GM12878 (cell line): ENCODE results near the gene ASPG. TPM values are rescaled to one million over a fixed set of nuclear protein-coding genes. Genes with fewer than 3 reads are reported as not detected.

ENCODE experiments used
- ATAC-seq: fragments of 200-7000 bp; cut with Tn5 transposase; 3 replicates; pipeline ENCODE4 v1.9.1; 2020; ENCODE audit warnings: mild to moderate bottlenecking, moderate library complexity
- BruUV-seq: library from RNA; stranded (reverse); fragments of 400-500 nt; replicated peaks from 2 replicates; lab custom pipeline; 2021; lab: Mats Ljungman, UMichigan
- CTCF ChIA-PET: fragments of 300-600 bp; sonication (Branson Sonifier 250); formaldehyde crosslinking; extraction: SDS; loops from one replicate; lab custom pipeline; 2021; ENCODE audit warnings: inconsistent platforms; lab: Yijun Ruan, JAX
- POLR2A ChIA-PET: fragments of 350-600 bp; formaldehyde crosslinking; extraction: SDS; loops from one replicate; lab custom pipeline; 2021; ENCODE audit warnings: inconsistent platforms; lab: Charles Lee
- RAD21 ChIA-PET: fragments of 300-600 bp; sonication (Branson Sonifier 250); formaldehyde crosslinking; loops from one replicate; lab custom pipeline; 2023; ENCODE audit warnings: antibody characterized with exemption; ENCODE audit not compliant: unreplicated experiment; lab: Charles Lee
- SMC1A ChIA-PET: fragments of 300-600 bp; sonication (Branson Sonifier 250); formaldehyde crosslinking; loops from one replicate; lab custom pipeline; 2023; ENCODE audit not compliant: unreplicated experiment, uncharacterized antibody; lab: Charles Lee
- DNase-seq: peaks from one replicate; pipeline ENCODE4 v3.0.0-alpha.2; 2011; ENCODE audit warnings: low read depth, low spot score
- FAIRE-seq: peaks from 3 replicates; lab custom pipeline; 2011; peaks lifted over from hg19 to GRCh38; lab: Jason Lieb, UNC
- H2AFZ ChIP-seq: 2 replicates; pipeline ENCODE4 v1.6.0; 2011; ENCODE audit warnings: low read depth, low read length, control low read depth; ENCODE audit not compliant: control insufficient read depth
- H3K27ac ChIP-seq: 2 replicates; pipeline ENCODE4 v1.5.1; 2011; ENCODE audit warnings: control low read depth; ENCODE audit not compliant: control insufficient read depth, insufficient read depth
- H3K27me3 ChIP-seq, 2 experiments: replicated peaks in 1 of 2; 2 replicates each; pipeline versions ENCODE4 v1.6.0 to v1.6.1; 2011; ENCODE audit warnings: low read length in 1 of 2; ENCODE audit not compliant: control insufficient read depth in 2 of 2, insufficient read depth in 2 of 2
- H3K36me3 ChIP-seq, 2 experiments: 2 replicates each; pipeline ENCODE4 v1.5.1; 2011; ENCODE audit warnings: low read length in 1 of 2; ENCODE audit not compliant: control insufficient read depth in 2 of 2, insufficient read depth in 2 of 2
- H3K4me1 ChIP-seq: 2 replicates; pipeline ENCODE4 v1.6.1; 2011; ENCODE audit warnings: mild to moderate bottlenecking, low read length, moderate library complexity, mixed read lengths; ENCODE audit not compliant: control insufficient read depth, insufficient read depth
- H3K4me2 ChIP-seq: 2 replicates; pipeline ENCODE4 v1.6.0; 2011; ENCODE audit warnings: control low read depth; ENCODE audit not compliant: control insufficient read depth, insufficient read depth
- H3K4me3 ChIP-seq: fragments of 200-600 bp; sonication (generic); 2 replicates; pipeline ENCODE4 v1.5.1; 2016
- H3K79me2 ChIP-seq: 2 replicates; pipeline ENCODE4 v1.6.0; 2011; ENCODE audit warnings: low read length; ENCODE audit not compliant: control insufficient read depth, insufficient read depth
- H3K9ac ChIP-seq: 2 replicates; pipeline ENCODE4 v1.8.0; 2011; ENCODE audit warnings: low read length, control low read depth, mixed read lengths; ENCODE audit not compliant: control insufficient read depth, insufficient read depth
- H3K9me3 ChIP-seq: replicated peaks from 3 replicates; pipeline ENCODE4 v1.5.1; 2011; ENCODE audit warnings: mild to moderate bottlenecking, low read length; ENCODE audit not compliant: control insufficient read depth, insufficient read depth
- H4K20me1 ChIP-seq: 2 replicates; pipeline ENCODE4 v1.6.0; 2011; ENCODE audit not compliant: control insufficient read depth, insufficient read depth
- ATF7 ChIP-seq: fragments of 450-650 bp; IDR thresholded peaks from 2 replicates; pipeline ENCODE4 v1.6.1; 2016; ENCODE audit warnings: low read depth, mild to moderate bottlenecking
- CHD2 ChIP-seq: IDR thresholded peaks from 2 replicates; pipeline ENCODE4 v1.6.1; 2011; ENCODE audit warnings: low read depth, low read length, improper control_type of control experiment, borderline replicate concordance
- MEF2B ChIP-seq: fragments of 450-650 bp; IDR thresholded peaks from 2 replicates; pipeline ENCODE4 v1.6.1; 2018; ENCODE audit warnings: mild to moderate bottlenecking, moderate library complexity; ENCODE audit not compliant: partially characterized antibody, poor library complexity, severe bottlenecking
- MTA2 ChIP-seq: fragments of 450-650 bp; IDR thresholded peaks from 2 replicates; pipeline ENCODE4 v1.6.1; 2016; ENCODE audit warnings: low read depth, mild to moderate bottlenecking, moderate library complexity
- MYB ChIP-seq: fragments of 150-350 bp; IDR thresholded peaks from 2 replicates; pipeline ENCODE4 v1.6.1; 2014; ENCODE audit warnings: mild to moderate bottlenecking, low read depth, low read length, borderline replicate concordance
- NBN ChIP-seq: fragments of 450-650 bp; IDR thresholded peaks from 2 replicates; pipeline ENCODE4 v1.6.1; 2016
- NFYA ChIP-seq: IDR thresholded peaks from 2 replicates; pipeline ENCODE4 v1.6.1; 2011; ENCODE audit warnings: low read depth, mild to moderate bottlenecking, low read length, improper control_type of control experiment, borderline replicate concordance
- PAX8 ChIP-seq: fragments of 450-650 bp; IDR thresholded peaks from 2 replicates; pipeline ENCODE4 v1.6.1; 2017; ENCODE audit warnings: mild to moderate bottlenecking, moderate library complexity
- RAD51 ChIP-seq: fragments of 450-650 bp; IDR thresholded peaks from 2 replicates; pipeline ENCODE4 v1.6.1; 2016; ENCODE audit warnings: moderate library complexity, mild to moderate bottlenecking, inconsistent platforms
- RCOR1 ChIP-seq: conservative IDR thresholded peaks from 2 replicates; pipeline ENCODE4 v1.6.1; 2012; ENCODE audit warnings: low read depth, low read length, improper control_type of control experiment
- STAT1 ChIP-seq: fragments of 450-650 bp; conservative IDR thresholded peaks from 2 replicates; pipeline ENCODE4 v1.6.1; 2014; ENCODE audit warnings: antibody characterized with exemption, mild to moderate bottlenecking
- YY1 ChIP-seq: IDR thresholded peaks from 2 replicates; pipeline ENCODE4 v1.6.1; 2011; ENCODE audit warnings: low read depth, mild to moderate bottlenecking, low read length
- ZBTB33 ChIP-seq: fragments of 450-650 bp; IDR thresholded peaks from 2 replicates; pipeline ENCODE4 v1.6.1; 2017; ENCODE audit warnings: mild to moderate bottlenecking
- WGBS: methylation state at CpG from one replicate; pipeline ENCODE4 v1.1.6; 2016; ENCODE audit warnings: low lambda C conversion rate; ENCODE audit not compliant: insufficient replicate concordance, insufficient coverage; ENCODE audit errors: missing lambda C conversion rate; 5-methylcytosine and 5-hydroxymethylcytosine counted together
- in situ Hi-C: fragments of 300-500 bp; cut with MboI; formaldehyde crosslinking; loops from 9 replicates; pipeline ENCODE4 v1.14.3; 2018; ENCODE audit warnings: mixed read lengths
- intact Hi-C: fragments of 100-400 bp; cut with micrococcal nuclease; formaldehyde crosslinking; loops from one replicate; pipeline ENCODE4 v1.14.2; 2022; ENCODE audit not compliant: unreplicated experiment
- polyA plus RNA-seq, 11 experiments: library from polyadenylated mRNA; depleted of rRNA in 4 of 11; unstranded in 6 of 11; stranded (reverse) in 5 of 11; fragments of >200 nt; fragmentation: Nextera tagmentation in 4 of 11; fragmentation: Illumina TruSeq in 1 of 11; extraction: Ambion mirVana in 4 of 11; extraction: Trizol in 1 of 11; gene quantifications; 1 replicate in 1 of 11; 2 replicates in 10 of 11; pipeline versions ENCODE4 v1.2.1 to v1.2.3, GENCODE V29; 2011 to 2016; ENCODE audit warnings: inconsistent platforms in 2 of 11, missing spikeins in 2 of 11, low read depth in 1 of 11
- total RNA-seq, 4 experiments: library from RNA; depleted of rRNA in 3 of 4; stranded (reverse); fragments of >200 nt in 3 of 4; fragmentation: Illumina TruSeq in 1 of 4; extraction: Trizol in 1 of 4; gene quantifications; 2 replicates each; pipeline versions ENCODE4 v1.2.1 to v1.2.3, GENCODE V29; 2013 to 2021

The ASPG gene
- total and polyA plus RNA-seq, 10 of the 15 experiments (the other 5 are each of a cell fraction or from before 2014, with no cell fraction given), result not detected

GRCh38 chr14:104081951-104082464 is 3.5 kb upstream of the ASPG start:
- WGBS, result 41% methylated on average over 15 of the region's 15 CpGs
- H3K9me3 ChIP-seq, result no peaks in the 10 kb centered on the region
- H3K79me2 ChIP-seq, result no peaks in the 10 kb centered on the region
- no peaks in the 10 kb centered on the region for H4K20me1 ChIP-seq
- no peak for TF ChIP-seq RCOR1
- no peak for TF ChIP-seq MEF2B
- TF ChIP-seq YY1, result no peak
- TF ChIP-seq RAD51, result no peak
- no peak for TF ChIP-seq CHD2
- no peak for TF ChIP-seq ZBTB33
- TF ChIP-seq STAT1, result no peak
- no peak for TF ChIP-seq PAX8
- no peak for TF ChIP-seq NBN
- no peak for TF ChIP-seq NFYA
- no peak for TF ChIP-seq MYB
- TF ChIP-seq ATF7, result no peak
- no peak for TF ChIP-seq MTA2
- no peaks in the 10 kb centered on the region for H3K27me3 ChIP-seq
- H3K9ac ChIP-seq, result no peak overlapping the region
- no peaks in the 10 kb centered on the region; the same call in 1 of the 2 replicates for H3K4me1 ChIP-seq
- ChIA-PET CTCF (no interaction called here), POLR2A (no interaction called here), RAD21 (no interaction called here), SMC1A (no interaction called here)
- BruUV-seq, result no TSS peak
- FAIRE-seq (no peak), DNase-seq (no peak), ATAC-seq (no peak)
- no peak overlapping the region for H3K27ac ChIP-seq
- no peak overlapping the region for H3K4me2 ChIP-seq
- no peak overlapping the region for H2AFZ ChIP-seq
- in situ Hi-C loops, result no loop called here
- no peak overlapping the region for H3K4me3 ChIP-seq
- intact Hi-C loops, result no loop called here
- H3K36me3 ChIP-seq, result no peaks in the 10 kb centered on the region
